Measurements from ENCODE around the gene C17orf113.

DNA sequence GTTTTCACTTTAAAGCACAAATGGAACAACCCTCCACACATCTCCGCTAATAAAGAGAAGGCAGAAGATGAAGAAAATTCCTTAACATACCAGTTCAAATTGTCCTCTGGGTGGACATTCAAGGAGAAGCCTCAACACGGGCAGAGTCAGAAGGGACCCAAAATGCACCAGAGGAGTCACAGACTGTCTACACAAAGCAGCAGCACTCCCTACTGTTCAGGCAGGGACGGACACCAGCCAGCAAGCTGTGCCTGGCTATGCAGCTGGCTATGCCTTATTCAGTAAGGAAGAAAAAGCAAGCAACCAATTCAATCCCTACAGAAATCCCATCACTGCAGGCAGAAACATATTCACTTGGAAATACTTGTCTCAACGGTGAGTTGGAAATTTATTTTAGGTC is 41.2 kb downstream of the C17orf113 start:
- TF ChIP-seq CTCF (IDR thresholded peaks at IDR 0.05), result peak in 1 of 6 experiments; percentile 13
- no peak for TF ChIP-seq POLR2A (IDR thresholded peaks at IDR 0.05)
